Neural crest cell (in vitro differentiated cells): ENCODE measurements around the gene TCF7L2. TPM values are rescaled to one million over a fixed set of nuclear protein-coding genes. Genes with fewer than 3 reads are reported as not detected.

Source experiments
- DNase-seq: peaks from one replicate; pipeline ENCODE4 v3.0.0; 2021; ENCODE audit warnings: low read depth, mixed read lengths, low spot score
- H3K27ac Mint-ChIP-seq: one replicate; pipeline ENCODE4 v1.8.0; 2021; ENCODE audit warnings: mild to moderate bottlenecking, mixed read lengths; ENCODE audit not compliant: unreplicated experiment
- H3K27me3 Mint-ChIP-seq: 2 replicates; pipeline ENCODE4 v1.8.0; 2021; ENCODE audit warnings: low read depth, mild to moderate bottlenecking, mixed read lengths
- H3K36me3 Mint-ChIP-seq: 2 replicates; pipeline ENCODE4 v1.8.0; 2021; ENCODE audit warnings: low read depth, mild to moderate bottlenecking, mixed read lengths
- H3K4me1 Mint-ChIP-seq: 2 replicates; pipeline ENCODE4 v1.8.0; 2021; ENCODE audit warnings: mixed read lengths
- H3K4me3 Mint-ChIP-seq: one replicate; pipeline ENCODE4 v1.8.0; 2021; ENCODE audit warnings: mild to moderate bottlenecking, mixed read lengths
- H3K9me3 Mint-ChIP-seq: 2 replicates; pipeline ENCODE4 v1.8.0; 2021; ENCODE audit warnings: mixed read lengths
- total RNA-seq: library from RNA; stranded (reverse); gene quantifications from 2 replicates; pipeline ENCODE4 v1.2.1, GENCODE V29; 2021
- TF ChIP-seq, protein P1 (sequence below): fragments of 200-600 bp; sonication (generic); conservative IDR thresholded peaks from 2 replicates; pipeline ENCODE4 v1.5.0; 2021; ENCODE audit warnings: antibody characterized with exemption, mild to moderate bottlenecking

TCF7L2 gene
- total RNA-seq, 1 donor from 2014 or later = 34.8 TPM

DNA sequence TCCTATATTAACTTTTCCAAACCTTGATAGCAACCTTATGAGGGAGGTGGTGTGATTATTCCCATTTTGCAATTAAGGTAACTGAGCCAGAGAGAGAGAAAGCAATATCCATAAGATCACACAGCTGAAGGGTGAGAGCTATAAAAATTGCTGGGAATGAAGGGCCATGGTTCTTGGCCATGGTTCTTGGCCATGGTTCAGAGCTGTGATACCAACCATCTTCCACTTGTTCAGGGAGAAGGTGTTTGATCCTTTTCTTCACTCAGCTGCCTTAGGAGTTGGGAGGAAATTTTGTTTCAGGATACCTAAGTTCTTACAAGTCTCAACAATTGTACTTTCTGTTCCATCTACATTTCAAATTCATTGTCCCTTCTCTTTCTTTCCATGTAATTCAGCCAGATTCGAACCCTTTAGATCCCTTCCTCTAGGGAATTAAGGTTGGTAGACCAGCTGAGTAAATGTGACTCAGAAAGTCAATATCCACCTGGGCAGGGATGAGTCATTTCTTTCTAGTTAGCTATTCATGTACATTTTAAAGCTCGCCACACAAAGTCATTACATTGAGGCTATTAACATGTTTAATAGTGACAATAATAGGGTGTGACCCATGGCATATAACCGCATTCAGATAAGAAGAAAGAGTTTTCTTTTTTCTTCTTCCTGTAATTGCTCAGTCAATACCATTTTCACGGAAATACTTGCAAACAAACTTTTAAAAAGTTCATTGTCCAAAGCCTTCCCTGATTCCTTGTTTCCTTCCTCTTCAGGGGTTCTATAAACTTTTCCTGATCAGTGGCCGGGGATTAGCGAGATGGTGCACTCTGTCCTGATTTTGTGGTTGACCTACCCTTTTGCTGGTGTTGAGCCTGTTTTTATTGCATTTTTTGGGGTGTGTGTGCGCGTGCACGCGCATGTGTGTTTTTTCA, 143.4 kb downstream of the TCF7L2 start:
- H3K9me3 Mint-ChIP-seq = no peaks in the 10 kb centered on the region
- DNase-seq = no peak
- peaks cover 14% of the 10 kb centered on the region for H3K36me3 Mint-ChIP-seq
- H3K4me1 Mint-ChIP-seq = peaks cover 26% of the 10 kb centered on the region
- no peaks in the 10 kb centered on the region for H3K27me3 Mint-ChIP-seq
- TF ChIP-seq, protein P1, sequence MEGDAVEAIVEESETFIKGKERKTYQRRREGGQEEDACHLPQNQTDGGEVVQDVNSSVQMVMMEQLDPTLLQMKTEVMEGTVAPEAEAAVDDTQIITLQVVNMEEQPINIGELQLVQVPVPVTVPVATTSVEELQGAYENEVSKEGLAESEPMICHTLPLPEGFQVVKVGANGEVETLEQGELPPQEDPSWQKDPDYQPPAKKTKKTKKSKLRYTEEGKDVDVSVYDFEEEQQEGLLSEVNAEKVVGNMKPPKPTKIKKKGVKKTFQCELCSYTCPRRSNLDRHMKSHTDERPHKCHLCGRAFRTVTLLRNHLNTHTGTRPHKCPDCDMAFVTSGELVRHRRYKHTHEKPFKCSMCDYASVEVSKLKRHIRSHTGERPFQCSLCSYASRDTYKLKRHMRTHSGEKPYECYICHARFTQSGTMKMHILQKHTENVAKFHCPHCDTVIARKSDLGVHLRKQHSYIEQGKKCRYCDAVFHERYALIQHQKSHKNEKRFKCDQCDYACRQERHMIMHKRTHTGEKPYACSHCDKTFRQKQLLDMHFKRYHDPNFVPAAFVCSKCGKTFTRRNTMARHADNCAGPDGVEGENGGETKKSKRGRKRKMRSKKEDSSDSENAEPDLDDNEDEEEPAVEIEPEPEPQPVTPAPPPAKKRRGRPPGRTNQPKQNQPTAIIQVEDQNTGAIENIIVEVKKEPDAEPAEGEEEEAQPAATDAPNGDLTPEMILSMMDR = no peak
- H3K27ac Mint-ChIP-seq = no peak overlapping the region
- no peak overlapping the region for H3K4me3 Mint-ChIP-seq

- peaks cover 17% of the 10 kb centered on the region for H3K36me3 Mint-ChIP-seq
- no peaks in the 10 kb centered on the region for H3K27me3 Mint-ChIP-seq
- H3K9me3 Mint-ChIP-seq = no peaks in the 10 kb centered on the region
- no peak overlapping the region for H3K27ac Mint-ChIP-seq
- no peak for DNase-seq
- H3K4me1 Mint-ChIP-seq = peaks cover 31% of the 10 kb centered on the region
- no peak overlapping the region for H3K4me3 Mint-ChIP-seq
- TF ChIP-seq, protein P1 = no peak
These were observed 144.1 kb downstream of the TCF7L2 start for GRCh38 chr10:113094114-113094486.

DNA sequence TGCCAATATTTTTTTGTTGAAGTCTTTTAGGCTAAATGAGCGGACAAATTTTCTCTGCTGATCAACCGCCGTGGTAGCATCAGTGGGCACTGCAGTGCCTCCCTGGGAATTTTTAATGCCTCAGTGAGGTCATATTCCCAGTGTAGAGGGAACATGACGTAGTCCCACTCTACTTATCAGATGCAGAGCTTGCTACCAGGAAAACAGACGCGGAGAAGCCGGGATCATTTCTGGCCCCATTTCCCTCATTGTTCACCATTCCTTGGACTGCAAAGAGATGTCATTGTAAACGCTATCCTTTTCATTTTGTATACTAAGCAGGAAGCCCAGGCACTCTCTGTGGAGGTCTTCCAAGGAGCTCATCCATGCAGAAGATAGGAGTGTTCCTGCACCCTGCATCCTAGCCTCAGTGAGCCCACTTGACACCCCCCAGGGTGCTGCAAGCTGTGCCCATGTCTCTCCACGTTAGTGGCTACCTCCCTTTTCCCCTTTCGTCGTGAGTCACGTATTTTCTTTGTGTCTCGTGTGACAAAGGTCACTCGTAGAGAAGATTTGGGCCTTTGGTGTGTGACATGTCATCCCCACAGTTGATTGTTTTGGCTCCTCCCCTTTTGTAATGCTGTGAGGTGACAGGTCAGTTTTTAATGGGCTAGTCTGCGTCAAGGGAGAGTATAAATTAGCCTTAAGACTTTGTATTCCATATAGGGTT, 145.5 kb downstream of the TCF7L2 start:
- Mint-ChIP-seq H3K9me3 (no peaks in the 10 kb centered on the region), H3K27me3 (no peaks in the 10 kb centered on the region), H3K4me1 (peaks cover 43% of the 10 kb centered on the region), H3K36me3 (peaks cover 17% of the 10 kb centered on the region), H3K4me3 (no peak overlapping the region), H3K27ac (peak overlapping the region; percentile 27)
- no peak for DNase-seq
- TF ChIP-seq, protein P1 = no peak

- Mint-ChIP-seq H3K27ac (no peak overlapping the region), H3K4me1 (peaks cover 43% of the 10 kb centered on the region)
These were observed 146.3 kb downstream of the TCF7L2 start for GRCh38 chr10:113096128-113096996.

More at GRCh38 chr10:113096128-113096996, 146.3 kb downstream of the TCF7L2 start:
- no peak for DNase-seq
- TF ChIP-seq, protein P1 = no peak
- H3K4me3 Mint-ChIP-seq = no peak overlapping the region
- no peaks in the 10 kb centered on the region for H3K9me3 Mint-ChIP-seq
- H3K36me3 Mint-ChIP-seq = peaks cover 17% of the 10 kb centered on the region
- H3K27me3 Mint-ChIP-seq = no peaks in the 10 kb centered on the region
